CD4-positive, alpha-beta T cell treated with Interleukin-12 subunit alpha and Interleukin-12 subunit beta, for 1 hour (primary cell): Measurements from ENCODE around the gene SYNE2.
"Not testable (repeated sequence)": the region's sequence is repeated elsewhere in the genome, so short reads cannot be mapped to it uniquely, and the experiment has no call there.

Experiments used
- DNase-seq: peaks from one replicate; pipeline ENCODE4 v3.0.0-alpha.2; 2020

Gene SYNE2

GRCh38 chr14:63852817-63853731 lies at the start of gene SYNE2:
Gene SYNE2, plus strand, starts transcription at chr14:63853004. Its CDS starts 56,145 bp downstream, at chr14:63909149.
- peak; percentile 86 for DNase-seq

GRCh38 chr14:63803221-63803791 lies 49.5 kb upstream of the SYNE2 start:
- not testable (repeated sequence) for DNase-seq

- not testable (repeated sequence) for DNase-seq
Observed at GRCh38 chr14:63806064-63806463, 46.7 kb upstream of the SYNE2 start.

- not testable (repeated sequence) for DNase-seq
Observed at GRCh38 chr14:63811692-63812091, 41.1 kb upstream of the SYNE2 start.

GRCh38 chr14:63833728-63834127 lies 19.1 kb upstream of the SYNE2 start:
- no peak for DNase-seq

GRCh38 chr14:63840981-63841380 lies 11.8 kb upstream of the SYNE2 start:
- DNase-seq = peak; percentile 79

GRCh38 chr14:63843796-63844195 lies 9.0 kb upstream of the SYNE2 start:
- no peak for DNase-seq

- no peak for DNase-seq
Observed at GRCh38 chr14:63848890-63849289, 3.9 kb upstream of the SYNE2 start.

- no peak for DNase-seq
Observed at GRCh38 chr14:63852271-63852816, 460 bp upstream of the SYNE2 start.

- peak; percentile 70 for DNase-seq
Observed at GRCh38 chr14:63853831-63854293, 1.1 kb downstream of the SYNE2 start.

GRCh38 chr14:63854330-63854729 lies 1.5 kb downstream of the SYNE2 start:
- no peak for DNase-seq

GRCh38 chr14:63855281-63855680 lies 2.5 kb downstream of the SYNE2 start:
- DNase-seq = no peak

- DNase-seq = peak; percentile 78
Observed at GRCh38 chr14:63857466-63858030, 4.7 kb downstream of the SYNE2 start.

- no peak for DNase-seq
Observed at GRCh38 chr14:63860146-63860545, 7.3 kb downstream of the SYNE2 start.

- no peak for DNase-seq
Observed at GRCh38 chr14:63862163-63862562, 9.4 kb downstream of the SYNE2 start.

- DNase-seq = no peak
Observed at GRCh38 chr14:63863004-63863403, 10.2 kb downstream of the SYNE2 start.

GRCh38 chr14:63864775-63865174 lies 12.0 kb downstream of the SYNE2 start:
- DNase-seq = not testable (repeated sequence)

- peak; percentile 66 for DNase-seq
Observed at GRCh38 chr14:63867933-63868921, 15.4 kb downstream of the SYNE2 start.

GRCh38 chr14:63869940-63870752 lies 17.3 kb downstream of the SYNE2 start:
- DNase-seq = peak; percentile 34

- not testable (repeated sequence) for DNase-seq
Observed at GRCh38 chr14:63870753-63871037, 17.9 kb downstream of the SYNE2 start.

GRCh38 chr14:63874223-63874622 lies 21.4 kb downstream of the SYNE2 start:
- DNase-seq = no peak
